A673 (cell line): Measurements from ENCODE around the gene SPDYE2B. TPM values are rescaled to one million over a fixed set of nuclear protein-coding genes. Genes with fewer than 3 reads are reported as not detected.
A peak's percentile ranks its signal among the peaks of the same experiment; 100 is the strongest.
"Not testable (repeated sequence)": the region's sequence is repeated elsewhere in the genome, so short reads cannot be mapped to it uniquely, and the experiment has no call there.

ENCODE experiments used
- BruUV-seq: library from RNA; stranded (reverse); fragments of 400-500 nt; replicated peaks from 2 replicates; lab custom pipeline; 2021; lab: Mats Ljungman, UMichigan
- CTCF ChIA-PET: fragments of 300-600 bp; sonication (Branson Sonifier 250); formaldehyde crosslinking; loops from one replicate; lab custom pipeline; 2022; ENCODE audit warnings: antibody characterized with exemption; lab: Charles Lee
- POLR2A ChIA-PET: fragments of 300-600 bp; sonication (Branson Sonifier 250); formaldehyde crosslinking; loops from one replicate; lab custom pipeline; 2022; ENCODE audit warnings: antibody characterized with exemption; ENCODE audit not compliant: low non-redundant PET; lab: Charles Lee
- DNase-seq: peaks from one replicate; pipeline ENCODE4 v3.0.0-alpha.2; 2015; ENCODE audit warnings: low spot score
- H3K27ac ChIP-seq: fragments of 200-600 bp; sonication (generic); 2 replicates; pipeline ENCODE4 v1.5.1; 2016; ENCODE audit warnings: mixed run types, low read depth, mild to moderate bottlenecking, mixed read lengths, antibody characterized with exemption, low read length; ENCODE audit not compliant: poor library complexity, severe bottlenecking
- H3K27me3 ChIP-seq: fragments of 200-600 bp; sonication (generic); replicated peaks from 2 replicates; pipeline ENCODE4 v1.6.1; 2017; ENCODE audit warnings: mixed run types, low read depth, mild to moderate bottlenecking, mixed read lengths, antibody characterized with exemption, low read length; ENCODE audit not compliant: insufficient read depth, poor library complexity
- H3K36me3 ChIP-seq: fragments of 200-600 bp; sonication (generic); 2 replicates; pipeline ENCODE4 v1.6.1; 2016; ENCODE audit warnings: mixed run types, mild to moderate bottlenecking, mixed read lengths, antibody characterized with exemption, low read length; ENCODE audit not compliant: insufficient read depth, poor library complexity, severe bottlenecking
- H3K4me1 ChIP-seq: fragments of 200-600 bp; sonication (generic); 2 replicates; pipeline ENCODE4 v1.6.1; 2017; ENCODE audit warnings: mixed run types, mild to moderate bottlenecking, mixed read lengths, antibody characterized with exemption, low read length; ENCODE audit not compliant: insufficient read depth, poor library complexity, severe bottlenecking
- H3K4me3 ChIP-seq: fragments of 200-600 bp; sonication (generic); 2 replicates; pipeline ENCODE4 v1.5.1; 2016; ENCODE audit warnings: low read depth, mixed run types, mild to moderate bottlenecking, mixed read lengths, low read length; ENCODE audit not compliant: poor library complexity, severe bottlenecking
- H3K9me3 ChIP-seq: fragments of 200-600 bp; sonication (generic); 2 replicates; pipeline ENCODE4 v1.6.1; 2016; ENCODE audit warnings: mixed run types, low read depth, mild to moderate bottlenecking, mixed read lengths, antibody characterized with exemption, low read length; ENCODE audit not compliant: poor library complexity, severe bottlenecking
- intact Hi-C: fragments of 100-400 bp; cut with micrococcal nuclease; formaldehyde crosslinking; loops from one replicate; pipeline ENCODE4 v1.10.0; 2022; ENCODE audit not compliant: unreplicated experiment
- total RNA-seq: library from RNA; stranded (reverse); gene quantifications from 2 replicates; pipeline ENCODE4 v1.2.3, GENCODE V29; 2021

SPDYE2B gene
- total RNA-seq, 1 experiment from 2014 or later, result not detected

- POLR2A ChIA-PET, H3K36me3 ChIP-seq, CTCF ChIA-PET, H3K4me3 ChIP-seq, BruUV-seq, H3K27me3 ChIP-seq, H3K9me3 ChIP-seq, DNase-seq, intact Hi-C loops, H3K4me1 ChIP-seq, H3K27ac ChIP-seq: not testable (repeated sequence)
Measured at GRCh38 chr7:102695033-102695552, 45.0 kb downstream of the SPDYE2B start.

- intact Hi-C loops, POLR2A ChIA-PET, H3K27me3 ChIP-seq, H3K27ac ChIP-seq, DNase-seq, H3K4me1 ChIP-seq, H3K36me3 ChIP-seq, H3K4me3 ChIP-seq, H3K9me3 ChIP-seq, CTCF ChIA-PET, BruUV-seq: not testable (repeated sequence)
Measured at GRCh38 chr7:102696009-102696408, 45.9 kb downstream of the SPDYE2B start.

GRCh38 chr7:102697642-102698512, 47.8 kb downstream of the SPDYE2B start:
- H3K36me3 ChIP-seq, BruUV-seq, H3K9me3 ChIP-seq, intact Hi-C loops, H3K27ac ChIP-seq, H3K4me1 ChIP-seq, POLR2A ChIA-PET, CTCF ChIA-PET, H3K4me3 ChIP-seq, H3K27me3 ChIP-seq: not testable (repeated sequence)
- peak; percentile 50 for DNase-seq

GRCh38 chr7:102698962-102699750, 49.0 kb downstream of the SPDYE2B start:
- H3K36me3 ChIP-seq, intact Hi-C loops, H3K9me3 ChIP-seq, H3K27ac ChIP-seq, H3K27me3 ChIP-seq, BruUV-seq, POLR2A ChIA-PET, H3K4me1 ChIP-seq, DNase-seq, H3K4me3 ChIP-seq, CTCF ChIA-PET: not testable (repeated sequence)

Other genes starting within 250 kb of the SPDYE2B start
- gene ORAI2, start 216.7 kb upstream of the SPDYE2B start, total RNA-seq, result 35.2 and 37.0 TPM in 2 replicates
- gene ALKBH4, start 185.5 kb upstream of the SPDYE2B start, total RNA-seq, result 17.0 and 17.7 TPM in 2 replicates
- 43.8 and 48.5 TPM in 2 replicates for gene LRWD1, start 185.3 kb upstream of the SPDYE2B start, total RNA-seq
- 52.2 and 60.9 TPM in 2 replicates for gene POLR2J, start 171.4 kb upstream of the SPDYE2B start, total RNA-seq
- 1.8 and 4.6 TPM in 2 replicates for gene RASA4B, start 132.5 kb upstream of the SPDYE2B start, total RNA-seq
- gene UPK3BL2, start 106.6 kb upstream of the SPDYE2B start, total RNA-seq, result 4.3 and 7.3 TPM in 2 replicates
- gene SPDYE2, start 99.1 kb upstream of the SPDYE2B start, total RNA-seq, result not detected in 2 replicates
- 22.2 and 23.3 TPM in 2 replicates for gene POLR2J3, start 77.7 kb upstream of the SPDYE2B start, total RNA-seq
- 9.2 and 13.8 TPM in 2 replicates for gene RASA4, start 33.6 kb upstream of the SPDYE2B start, total RNA-seq
- gene UPK3BL1, start 7.5 kb upstream of the SPDYE2B start, total RNA-seq, result 10.4 and 11.4 TPM in 2 replicates
- 5.2 and 7.2 TPM in 2 replicates for gene POLR2J2, start 21.3 kb downstream of the SPDYE2B start, total RNA-seq
- 4.6 and 6.7 TPM in 2 replicates for gene FAM185A, start 98.7 kb downstream of the SPDYE2B start, total RNA-seq